H9 (cell line): ENCODE measurements around the gene KCTD17. TPM values are rescaled to one million over a fixed set of nuclear protein-coding genes. Genes with fewer than 3 reads are reported as not detected.

Source experiments
- DNase-seq: peaks from one replicate; pipeline ENCODE4 v3.0.0-alpha.2; 2017
- H2AFZ ChIP-seq: one replicate; pipeline ENCODE4 v1.6.1; 2013; ENCODE audit warnings: mild to moderate bottlenecking, low read length, control low read depth, moderate library complexity
- H2AK5ac ChIP-seq: 2 replicates; pipeline ENCODE4 v1.6.1; 2013; ENCODE audit warnings: low read length, control low read depth, mixed read lengths; ENCODE audit not compliant: insufficient read length
- H2BK120ac ChIP-seq: one replicate; pipeline ENCODE4 v1.6.1; 2013; ENCODE audit warnings: low read depth, mild to moderate bottlenecking, low read length, control low read depth, inconsistent platforms; ENCODE audit not compliant: poor library complexity, severe bottlenecking
- H2BK12ac ChIP-seq: 2 replicates; pipeline ENCODE4 v1.6.1; 2013; ENCODE audit warnings: low read length, control low read depth, mixed read lengths, low read depth; ENCODE audit not compliant: insufficient read length
- H2BK15ac ChIP-seq: 2 replicates; pipeline ENCODE4 v1.6.1; 2013; ENCODE audit warnings: low read depth, low read length, control low read depth
- H2BK20ac ChIP-seq: one replicate; pipeline ENCODE4 v1.6.1; 2013; ENCODE audit warnings: low read depth, mild to moderate bottlenecking, low read length, control low read depth, inconsistent platforms; ENCODE audit not compliant: poor library complexity, severe bottlenecking
- H2BK5ac ChIP-seq: 2 replicates; pipeline ENCODE4 v1.6.1; 2013; ENCODE audit warnings: low read length, control low read depth, mixed read lengths; ENCODE audit not compliant: insufficient read length
- H3K14ac ChIP-seq: 2 replicates; pipeline ENCODE4 v1.6.1; 2013; ENCODE audit warnings: low read length, control low read depth; ENCODE audit not compliant: insufficient read depth
- H3K18ac ChIP-seq: 2 replicates; pipeline ENCODE4 v1.6.1; 2013; ENCODE audit warnings: low read depth, mild to moderate bottlenecking, mixed read lengths, low read length, control low read depth; ENCODE audit not compliant: insufficient read length
- H3K23ac ChIP-seq: 2 replicates; pipeline ENCODE4 v1.6.1; 2013; ENCODE audit warnings: low read length, control low read depth, mixed read lengths, low read depth; ENCODE audit not compliant: insufficient read length
- H3K23me2 ChIP-seq: 2 replicates; pipeline ENCODE4 v1.6.1; 2013; ENCODE audit warnings: low read depth, mild to moderate bottlenecking, mixed read lengths, low read length, control low read depth; ENCODE audit not compliant: insufficient read length, poor library complexity, severe bottlenecking
- H3K27ac ChIP-seq: 2 replicates; pipeline ENCODE4 v1.5.1; 2013; ENCODE audit warnings: low read length, control low read depth, mixed read lengths, low read depth; ENCODE audit not compliant: insufficient read length
- H3K27me3 ChIP-seq: 2 replicates; pipeline ENCODE4 v1.6.1; 2013; ENCODE audit warnings: low read length, control low read depth, inconsistent platforms; ENCODE audit not compliant: insufficient read depth
- H3K4ac ChIP-seq: 2 replicates; pipeline ENCODE4 v1.6.1; 2013; ENCODE audit warnings: low read depth, mild to moderate bottlenecking, control low read depth, inconsistent platforms, low read length, moderate library complexity
- H3K4me1 ChIP-seq: 2 replicates; pipeline ENCODE4 v1.6.1; 2013; ENCODE audit warnings: low read length, control low read depth, inconsistent platforms; ENCODE audit not compliant: insufficient read depth
- H3K4me2 ChIP-seq: 2 replicates; pipeline ENCODE4 v1.6.1; 2013; ENCODE audit warnings: low read length, control low read depth, mixed read lengths; ENCODE audit not compliant: insufficient read length, insufficient read depth
- H3K56ac ChIP-seq: 2 replicates; pipeline ENCODE4 v1.6.1; 2013; ENCODE audit warnings: low read depth, mild to moderate bottlenecking, mixed read lengths, low read length, control low read depth; ENCODE audit not compliant: insufficient read length
- H3K79me1 ChIP-seq: 2 replicates; pipeline ENCODE4 v1.6.1; 2013; ENCODE audit warnings: low read depth, mild to moderate bottlenecking, moderate library complexity, low read length, control low read depth, inconsistent platforms; ENCODE audit not compliant: insufficient read depth, poor library complexity, severe bottlenecking
- H3K79me2 ChIP-seq: 2 replicates; pipeline ENCODE4 v1.6.1; 2013; ENCODE audit warnings: low read length, control low read depth, inconsistent platforms; ENCODE audit not compliant: insufficient read depth
- H3K9ac ChIP-seq: 2 replicates; pipeline ENCODE4 v1.6.1; 2013; ENCODE audit warnings: low read length, control low read depth, mixed read lengths; ENCODE audit not compliant: insufficient read length; ENCODE audit errors: extremely low read depth
- H3K9me3 ChIP-seq: one replicate; pipeline ENCODE4 v1.6.1; 2013; ENCODE audit warnings: low read depth, low read length, inconsistent platforms; ENCODE audit not compliant: control insufficient read depth
- H3T11ph ChIP-seq: one replicate; pipeline ENCODE4 v1.6.1; 2013; ENCODE audit warnings: mild to moderate bottlenecking, low read length, control low read depth, inconsistent platforms
- H4K20me1 ChIP-seq: one replicate; pipeline ENCODE4 v1.6.1; 2013; ENCODE audit not compliant: control insufficient read depth, insufficient read length, insufficient read depth
- H4K5ac ChIP-seq: 2 replicates; pipeline ENCODE4 v1.6.1; 2013; ENCODE audit warnings: low read depth, mild to moderate bottlenecking, mixed read lengths, low read length, control low read depth; ENCODE audit not compliant: insufficient read length
- H4K8ac ChIP-seq: replicated peaks from 2 replicates; pipeline ENCODE4 v1.6.1; 2013; ENCODE audit warnings: low read length, control low read depth, mixed read lengths, low read depth; ENCODE audit not compliant: insufficient read length
- H4K91ac ChIP-seq: 2 replicates; pipeline ENCODE4 v1.6.1; 2013; ENCODE audit warnings: low read depth, mild to moderate bottlenecking, moderate library complexity, mixed read lengths, low read length, control low read depth; ENCODE audit not compliant: insufficient read length
- H3K27ac Mint-ChIP-seq, 3 experiments: 2 replicates in 2 of 3; 3 replicates in 1 of 3; pipeline ENCODE4 v1.8.0; 2020 to 2021; ENCODE audit warnings: mixed read lengths in 3 of 3, mild to moderate bottlenecking in 1 of 3, moderate library complexity in 1 of 3
- H3K27me3 Mint-ChIP-seq: 2 replicates; pipeline ENCODE4 v1.8.0; 2021; ENCODE audit warnings: low read depth, mild to moderate bottlenecking, moderate library complexity, mixed read lengths
- H3K36me3 Mint-ChIP-seq, 3 experiments: 2 replicates in 2 of 3; 3 replicates in 1 of 3; pipeline ENCODE4 v1.8.0; 2020 to 2021; ENCODE audit warnings: low read depth in 3 of 3, mixed read lengths in 3 of 3; ENCODE audit not compliant: insufficient read depth in 1 of 3
- H3K4me1 Mint-ChIP-seq, 2 experiments: 2 replicates each; pipeline ENCODE4 v1.8.0; 2020; ENCODE audit warnings: mixed read lengths in 2 of 2
- H3K4me3 Mint-ChIP-seq, 2 experiments: 2 replicates in 1 of 2; 3 replicates in 1 of 2; pipeline ENCODE4 v1.8.0; 2020 to 2021; ENCODE audit warnings: mild to moderate bottlenecking in 2 of 2, mixed read lengths in 2 of 2, moderate library complexity in 1 of 2
- H3K9me3 Mint-ChIP-seq, 2 experiments: 2 replicates in 1 of 2; 3 replicates in 1 of 2; pipeline ENCODE4 v1.8.0; 2020; ENCODE audit warnings: mild to moderate bottlenecking in 2 of 2, mixed read lengths in 2 of 2, moderate library complexity in 1 of 2
- WGBS: extraction: QIAGEN DNeasy Blood & Tissue Kit; methylation state at CpG from one replicate; pipeline ENCODE4 v1.1.7; 2013; ENCODE audit warnings: missing lambda C conversion rate, low lambda C conversion rate, mixed read lengths; ENCODE audit not compliant: insufficient read length; ENCODE audit errors: extremely low coverage; 5-methylcytosine and 5-hydroxymethylcytosine counted together
- total RNA-seq: library from RNA; stranded (reverse); gene quantifications from 2 replicates; pipeline ENCODE4 v1.2.1, GENCODE V29; 2021
- TF ChIP-seq, protein P1 (sequence below): fragments of 200-600 bp; sonication (generic); conservative IDR thresholded peaks from 3 replicates; pipeline ENCODE4 v1.8.0; 2021; ENCODE audit warnings: antibody characterized with exemption, mild to moderate bottlenecking

KCTD17 gene
- total RNA-seq, 1 experiment from 2014 or later, result 34.1 TPM

DNA sequence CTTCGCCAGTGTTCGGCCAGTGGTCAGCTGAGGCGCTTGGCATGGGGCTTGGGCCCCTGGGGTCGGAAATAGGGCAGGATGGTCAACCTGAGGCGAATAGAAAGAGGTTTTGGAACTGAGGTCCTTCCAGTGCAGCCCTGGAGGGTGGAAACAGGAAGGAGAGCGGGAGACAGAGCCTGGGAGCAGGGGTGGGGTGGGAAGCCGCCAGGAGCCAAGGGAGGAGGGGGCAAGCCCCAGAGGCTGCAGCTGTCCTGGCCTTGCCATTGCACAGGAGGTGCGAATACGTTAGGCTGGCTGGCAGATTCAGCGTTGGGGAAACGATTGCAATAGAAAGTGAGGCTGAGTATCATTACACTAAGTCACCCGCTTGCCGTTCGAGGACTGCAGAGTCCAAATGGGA lies 13.9 kb upstream of the KCTD17 start:
- no peaks in the 10 kb centered on the region for H3K23me2 ChIP-seq
- TF ChIP-seq, protein P1, sequence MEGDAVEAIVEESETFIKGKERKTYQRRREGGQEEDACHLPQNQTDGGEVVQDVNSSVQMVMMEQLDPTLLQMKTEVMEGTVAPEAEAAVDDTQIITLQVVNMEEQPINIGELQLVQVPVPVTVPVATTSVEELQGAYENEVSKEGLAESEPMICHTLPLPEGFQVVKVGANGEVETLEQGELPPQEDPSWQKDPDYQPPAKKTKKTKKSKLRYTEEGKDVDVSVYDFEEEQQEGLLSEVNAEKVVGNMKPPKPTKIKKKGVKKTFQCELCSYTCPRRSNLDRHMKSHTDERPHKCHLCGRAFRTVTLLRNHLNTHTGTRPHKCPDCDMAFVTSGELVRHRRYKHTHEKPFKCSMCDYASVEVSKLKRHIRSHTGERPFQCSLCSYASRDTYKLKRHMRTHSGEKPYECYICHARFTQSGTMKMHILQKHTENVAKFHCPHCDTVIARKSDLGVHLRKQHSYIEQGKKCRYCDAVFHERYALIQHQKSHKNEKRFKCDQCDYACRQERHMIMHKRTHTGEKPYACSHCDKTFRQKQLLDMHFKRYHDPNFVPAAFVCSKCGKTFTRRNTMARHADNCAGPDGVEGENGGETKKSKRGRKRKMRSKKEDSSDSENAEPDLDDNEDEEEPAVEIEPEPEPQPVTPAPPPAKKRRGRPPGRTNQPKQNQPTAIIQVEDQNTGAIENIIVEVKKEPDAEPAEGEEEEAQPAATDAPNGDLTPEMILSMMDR, result no peak
- no peaks in the 10 kb centered on the region for H3K79me1 ChIP-seq
- DNase-seq, result no peak
- H3K9me3 ChIP-seq, result no peaks in the 10 kb centered on the region
- H4K8ac ChIP-seq, result no peak overlapping the region
- no peak overlapping the region for H2AK5ac ChIP-seq
- no peak overlapping the region for H2BK120ac ChIP-seq
- no peak overlapping the region for H3K9ac ChIP-seq
- no peaks in the 10 kb centered on the region for H3K79me2 ChIP-seq
- peaks cover 25% of the 10 kb centered on the region for H3K27me3 Mint-ChIP-seq
- no peak overlapping the region for H3K4ac ChIP-seq
- H3K4me1 Mint-ChIP-seq, result peaks cover 21 to 24% of the 10 kb centered on the region in 2 experiments
- H3K18ac ChIP-seq, result no peak overlapping the region
- no peaks in the 10 kb centered on the region for H3K36me3 Mint-ChIP-seq
- no peak overlapping the region for H4K91ac ChIP-seq
- H3K14ac ChIP-seq, result no peak overlapping the region; the same call in 1 of the 2 replicates
- H3K9me3 Mint-ChIP-seq, result no peaks in the 10 kb centered on the region
- no peaks in the 10 kb centered on the region for H3K27me3 ChIP-seq
- H4K20me1 ChIP-seq, result no peaks in the 10 kb centered on the region
- no CpG with 5 or more reads among the region's 14 CpGs for WGBS
- no peak overlapping the region for H4K5ac ChIP-seq
- H3K4me2 ChIP-seq, result no peak overlapping the region
- no peak overlapping the region for H2BK15ac ChIP-seq
- H2BK5ac ChIP-seq, result no peak overlapping the region
- no peak overlapping the region for H3K27ac ChIP-seq
- H3T11ph ChIP-seq, result no peak overlapping the region
- no peak overlapping the region for H3K4me3 Mint-ChIP-seq
- no peak overlapping the region for H3K23ac ChIP-seq
- H3K27ac Mint-ChIP-seq, result no peak overlapping the region; a peak in 1 of 7 replicates
- no peak overlapping the region for H2AFZ ChIP-seq
- no peak overlapping the region for H2BK12ac ChIP-seq
- no peak overlapping the region for H3K56ac ChIP-seq
- H3K4me1 ChIP-seq, result no peaks in the 10 kb centered on the region; the same call in 1 of the 2 replicates
- H2BK20ac ChIP-seq, result no peak overlapping the region
